Activated CD4-positive, alpha-beta T cell treated with anti-CD3 and anti-CD28 coated beads for 36 hours (primary cell): ENCODE data around the gene MINDY4. TPM values are rescaled to one million over a fixed set of nuclear protein-coding genes. Genes with fewer than 3 reads are reported as not detected.

Experiments
- ATAC-seq: fragments of 200-7000 bp; cut with Tn5 transposase; one replicate; pipeline ENCODE4 v1.10.0; 2021; ENCODE audit warnings: mild to moderate bottlenecking, moderate library complexity
- CTCF ChIA-PET: fragments of 350-600 bp; sonication (Branson Sonifier 250); formaldehyde crosslinking; loops from one replicate; lab custom pipeline; 2021; ENCODE audit warnings: antibody characterized with exemption; lab: Charles Lee
- POLR2A ChIA-PET: fragments of 350-600 bp; sonication (Branson Sonifier 250); formaldehyde crosslinking; loops from one replicate; lab custom pipeline; 2021; ENCODE audit warnings: antibody characterized with exemption, inconsistent platforms; lab: Charles Lee
- DNase-seq: peaks from one replicate; pipeline ENCODE4 v3.0.0-alpha.2; 2020
- H3K27ac Mint-ChIP-seq: one replicate; pipeline ENCODE4 v1.8.0; 2021; ENCODE audit warnings: mixed read lengths
- H3K27me3 Mint-ChIP-seq: one replicate; pipeline ENCODE4 v1.8.0; 2021; ENCODE audit warnings: mixed read lengths
- H3K36me3 Mint-ChIP-seq: one replicate; pipeline ENCODE4 v1.8.0; 2021; ENCODE audit warnings: low read depth, mixed read lengths
- H3K4me1 Mint-ChIP-seq: one replicate; pipeline ENCODE4 v1.8.0; 2021; ENCODE audit warnings: mixed read lengths
- H3K4me3 Mint-ChIP-seq: one replicate; pipeline ENCODE4 v1.8.0; 2021; ENCODE audit warnings: mild to moderate bottlenecking, moderate library complexity, mixed read lengths
- H3K9me3 Mint-ChIP-seq: one replicate; pipeline ENCODE4 v1.8.0; 2021; ENCODE audit warnings: low read depth, mixed read lengths
- intact Hi-C, 2 experiments: fragments of 100-400 bp; cut with DNase I in 1 of 2; cut with micrococcal nuclease in 1 of 2; formaldehyde crosslinking; loops; one replicate each; pipeline versions ENCODE4 v1.14.2 to v1.15.1; 2022 to 2024; cut with DNase I, micrococcal nuclease
- total RNA-seq, 2 experiments: library from RNA; stranded (reverse); gene quantifications; one replicate each; pipeline ENCODE4 v1.2.3, GENCODE V29; 2021

The MINDY4 gene
- total RNA-seq, 2 experiments from 2014 or later, result 1.4 to 1.7 TPM

- H3K36me3 Mint-ChIP-seq, result no peaks in the 10 kb centered on the region
- no peaks in the 10 kb centered on the region for H3K4me1 Mint-ChIP-seq
- CTCF ChIA-PET, result interaction anchor here (0.6 to 0.9 kb wide), 4 partner anchors 12 to 71 kb away, joined by 3 read pairs; no protein-coding TSS in a partner anchor
- H3K4me3 Mint-ChIP-seq, result no peak overlapping the region
- no peak for ATAC-seq
- POLR2A ChIA-PET, result no interaction called here
- no peak overlapping the region for H3K27ac Mint-ChIP-seq
- peaks cover 5% of the 10 kb centered on the region for H3K9me3 Mint-ChIP-seq
- peak; percentile 1 for DNase-seq
- H3K27me3 Mint-ChIP-seq, result no peaks in the 10 kb centered on the region
- intact Hi-C loops, result no loop called here
Observed at GRCh38 chr7:30924624-30925023, 153.4 kb downstream of the MINDY4 start.

GRCh38 chr7:30925117-30925516 is 153.9 kb downstream of the MINDY4 start:
- H3K4me1 Mint-ChIP-seq, result no peaks in the 10 kb centered on the region
- no peaks in the 10 kb centered on the region for H3K36me3 Mint-ChIP-seq
- H3K27me3 Mint-ChIP-seq, result no peaks in the 10 kb centered on the region
- POLR2A ChIA-PET, result no interaction called here
- intact Hi-C loops, result no loop called here
- DNase-seq (no peak), ATAC-seq (no peak)
- CTCF ChIA-PET, result interaction anchor here (0.8 kb wide), 1 partner anchor 16 kb away, joined by 3 read pairs; no protein-coding TSS in a partner anchor
- no peak overlapping the region for H3K27ac Mint-ChIP-seq
- no peak overlapping the region for H3K4me3 Mint-ChIP-seq
- H3K9me3 Mint-ChIP-seq, result peaks cover 5% of the 10 kb centered on the region

GRCh38 chr7:30925913-30926312 is 154.7 kb downstream of the MINDY4 start:
- CTCF ChIA-PET, result no interaction called here
- H3K4me3 Mint-ChIP-seq, result no peak overlapping the region
- H3K27me3 Mint-ChIP-seq, result no peaks in the 10 kb centered on the region
- ATAC-seq (no peak), DNase-seq (peak; percentile 2)
- H3K4me1 Mint-ChIP-seq, result no peaks in the 10 kb centered on the region
- H3K27ac Mint-ChIP-seq, result no peak overlapping the region
- H3K36me3 Mint-ChIP-seq, result no peaks in the 10 kb centered on the region
- POLR2A ChIA-PET, result no interaction called here
- intact Hi-C loops, result no loop called here
- H3K9me3 Mint-ChIP-seq, result peaks cover 5% of the 10 kb centered on the region

- peaks cover 5% of the 10 kb centered on the region for H3K9me3 Mint-ChIP-seq
- no peak overlapping the region for H3K27ac Mint-ChIP-seq
- ATAC-seq, result no peak
- H3K27me3 Mint-ChIP-seq, result no peaks in the 10 kb centered on the region
- H3K36me3 Mint-ChIP-seq, result no peaks in the 10 kb centered on the region
- intact Hi-C loops, result no loop called here
- POLR2A ChIA-PET, result no interaction called here
- no peak overlapping the region for H3K4me3 Mint-ChIP-seq
- DNase-seq, result peak; percentile 1
- no peaks in the 10 kb centered on the region for H3K4me1 Mint-ChIP-seq
- CTCF ChIA-PET, result no interaction called here
Observed at GRCh38 chr7:30926313-30926712, 155.1 kb downstream of the MINDY4 start.

GRCh38 chr7:30927040-30927439 is 155.8 kb downstream of the MINDY4 start:
- H3K27me3 Mint-ChIP-seq, result no peaks in the 10 kb centered on the region
- DNase-seq, result peak; percentile 0
- no peak overlapping the region for H3K4me3 Mint-ChIP-seq
- H3K4me1 Mint-ChIP-seq, result no peaks in the 10 kb centered on the region
- H3K27ac Mint-ChIP-seq, result no peak overlapping the region
- CTCF ChIA-PET, result no interaction called here
- POLR2A ChIA-PET, result no interaction called here
- no peaks in the 10 kb centered on the region for H3K36me3 Mint-ChIP-seq
- peaks cover 5% of the 10 kb centered on the region for H3K9me3 Mint-ChIP-seq
- intact Hi-C loops, result no loop called here
- ATAC-seq, result no peak

- no peaks in the 10 kb centered on the region for H3K27me3 Mint-ChIP-seq
- ATAC-seq, result no peak
- POLR2A ChIA-PET, result no interaction called here
- no peaks in the 10 kb centered on the region for H3K36me3 Mint-ChIP-seq
- DNase-seq, result no peak
- no peak overlapping the region for H3K27ac Mint-ChIP-seq
- H3K4me3 Mint-ChIP-seq, result no peak overlapping the region
- H3K9me3 Mint-ChIP-seq, result peaks cover 5% of the 10 kb centered on the region
- no peaks in the 10 kb centered on the region for H3K4me1 Mint-ChIP-seq
- intact Hi-C loops, result no loop called here
- CTCF ChIA-PET, result no interaction called here
Observed at GRCh38 chr7:30927559-30927958, 156.3 kb downstream of the MINDY4 start.

- Mint-ChIP-seq H3K36me3 (no peaks in the 10 kb centered on the region), H3K27ac (no peak overlapping the region), H3K9me3 (peaks cover 5% of the 10 kb centered on the region), H3K4me1 (no peaks in the 10 kb centered on the region), H3K4me3 (no peak overlapping the region), H3K27me3 (no peaks in the 10 kb centered on the region)
- ChIA-PET POLR2A (no interaction called here), CTCF (interaction anchor here (0.9 kb wide), 1 partner anchor 15 kb away, joined by 3 read pairs; no protein-coding TSS in a partner anchor)
- DNase-seq (no peak), ATAC-seq (no peak)
- intact Hi-C loops, result no loop called here
Observed at GRCh38 chr7:30928254-30928872, 157.1 kb downstream of the MINDY4 start.

GRCh38 chr7:30929686-30930085 is 158.5 kb downstream of the MINDY4 start:
- CTCF ChIA-PET, result interaction anchor here (0.9 to 1.8 kb wide), 2 partner anchors 9 to 54 kb away, joined by 4 to 11 read pairs; no protein-coding TSS in a partner anchor
- H3K4me3 Mint-ChIP-seq, result no peak overlapping the region
- DNase-seq (no peak), ATAC-seq (no peak)
- H3K27me3 Mint-ChIP-seq, result no peaks in the 10 kb centered on the region
- intact Hi-C loops, result no loop called here
- POLR2A ChIA-PET, result no interaction called here
- H3K4me1 Mint-ChIP-seq, result no peaks in the 10 kb centered on the region
- no peaks in the 10 kb centered on the region for H3K36me3 Mint-ChIP-seq
- no peak overlapping the region for H3K27ac Mint-ChIP-seq
- H3K9me3 Mint-ChIP-seq, result peaks cover 5% of the 10 kb centered on the region

- Mint-ChIP-seq H3K36me3 (no peaks in the 10 kb centered on the region), H3K4me1 (no peaks in the 10 kb centered on the region), H3K9me3 (peaks cover 5% of the 10 kb centered on the region), H3K4me3 (no peak overlapping the region), H3K27ac (no peak overlapping the region), H3K27me3 (no peaks in the 10 kb centered on the region)
- DNase-seq, result no peak
- ChIA-PET CTCF (interaction anchor here (0.7 to 1.8 kb wide), 3 partner anchors 8 to 192 kb away, joined by 3 to 11 read pairs (median 4); no protein-coding TSS in a partner anchor), POLR2A (no interaction called here)
- intact Hi-C loops, result no loop called here
- no peak for ATAC-seq
Observed at GRCh38 chr7:30930621-30931020, 159.4 kb downstream of the MINDY4 start.

GRCh38 chr7:30931161-30931928 is 160.1 kb downstream of the MINDY4 start:
- Mint-ChIP-seq H3K4me3 (no peak overlapping the region), H3K36me3 (no peaks in the 10 kb centered on the region), H3K4me1 (no peaks in the 10 kb centered on the region), H3K27ac (no peak overlapping the region), H3K27me3 (no peaks in the 10 kb centered on the region), H3K9me3 (peaks cover 5% of the 10 kb centered on the region)
- intact Hi-C loops, result no loop called here
- ATAC-seq, result no peak
- DNase-seq, result no peak
- ChIA-PET CTCF (interaction anchor here (0.7 kb wide), 1 partner anchor 192 kb away, joined by 3 read pairs; no protein-coding TSS in a partner anchor), POLR2A (no interaction called here)

- POLR2A ChIA-PET, result no interaction called here
Observed at GRCh38 chr7:30931929-30932540, 160.8 kb downstream of the MINDY4 start.

More at GRCh38 chr7:30931929-30932540, 160.8 kb downstream of the MINDY4 start:
- ATAC-seq (no peak), DNase-seq (no peak)
- H3K36me3 Mint-ChIP-seq, result no peaks in the 10 kb centered on the region
- H3K4me3 Mint-ChIP-seq, result no peak overlapping the region
- CTCF ChIA-PET, result no interaction called here
- no peaks in the 10 kb centered on the region for H3K4me1 Mint-ChIP-seq
- intact Hi-C loops, result no loop called here
- H3K27ac Mint-ChIP-seq, result no peak overlapping the region
- no peaks in the 10 kb centered on the region for H3K27me3 Mint-ChIP-seq
- H3K9me3 Mint-ChIP-seq, result peaks cover 5% of the 10 kb centered on the region
